ENCODE results near the gene ZBTB18.
"Not testable (repeated sequence)": the region's sequence is repeated elsewhere in the genome, so short reads cannot be mapped to it uniquely, and the experiment has no call there.

ZBTB18 gene
- 77.7 reads per million, percentile 77 among the genes with 10 or more reads in this experiment for total RNA-seq

DNA sequence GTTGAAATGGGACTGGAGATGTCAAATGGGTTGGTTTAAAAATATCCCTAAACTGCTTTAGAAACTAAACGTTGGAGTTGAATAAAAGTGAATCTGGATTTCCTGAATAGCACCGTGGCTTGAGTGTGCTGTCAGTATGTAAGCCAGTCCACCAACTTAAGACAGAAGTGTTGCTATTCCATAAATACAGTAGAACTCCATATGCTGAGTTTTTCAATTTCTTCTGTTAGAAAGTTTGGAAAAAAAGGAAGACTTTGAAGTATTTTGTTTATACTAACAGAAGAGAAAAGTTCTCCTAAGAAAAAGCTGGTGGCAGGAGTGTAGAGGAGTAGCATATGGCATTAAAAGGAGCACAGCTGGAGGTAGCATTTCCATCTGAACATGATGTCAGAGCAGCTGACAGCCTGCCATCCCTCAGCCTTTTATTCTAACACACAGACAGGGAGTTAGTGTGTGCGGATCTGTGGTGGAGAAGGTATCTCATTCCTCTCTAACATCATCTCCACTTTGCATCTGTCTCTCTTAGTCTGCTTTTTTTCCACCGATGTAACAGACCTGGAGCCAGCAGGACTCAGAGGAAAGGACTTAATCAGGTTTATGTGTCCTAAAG, at the start of gene ZBTB18:
Gene ZBTB18, plus strand, starts transcription at position 449 of the 610 bp plus-strand sequence. Its CDS starts 149 bp downstream, at position 598.
- no peak for DNase-seq

DNA sequence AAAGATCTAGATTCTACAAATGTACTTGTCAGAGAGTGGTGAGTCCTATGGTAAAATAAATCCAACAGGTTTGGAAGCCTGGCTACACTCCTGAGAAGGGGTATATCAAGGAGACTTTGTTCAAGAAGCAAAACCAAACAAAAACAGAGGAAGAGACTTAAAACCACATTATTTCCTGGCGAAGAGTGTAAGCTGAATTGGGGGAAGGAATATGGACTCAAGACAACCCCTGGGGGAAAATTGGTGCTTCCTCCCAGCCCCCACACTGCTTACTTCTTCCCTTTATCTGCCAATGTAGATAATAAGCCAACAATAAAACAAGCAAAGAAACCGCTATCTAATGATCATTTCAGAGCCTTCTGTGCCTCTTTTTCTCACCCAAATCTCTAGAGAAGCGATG, 48.4 kb upstream of the ZBTB18 start:
- no peak for DNase-seq

DNA sequence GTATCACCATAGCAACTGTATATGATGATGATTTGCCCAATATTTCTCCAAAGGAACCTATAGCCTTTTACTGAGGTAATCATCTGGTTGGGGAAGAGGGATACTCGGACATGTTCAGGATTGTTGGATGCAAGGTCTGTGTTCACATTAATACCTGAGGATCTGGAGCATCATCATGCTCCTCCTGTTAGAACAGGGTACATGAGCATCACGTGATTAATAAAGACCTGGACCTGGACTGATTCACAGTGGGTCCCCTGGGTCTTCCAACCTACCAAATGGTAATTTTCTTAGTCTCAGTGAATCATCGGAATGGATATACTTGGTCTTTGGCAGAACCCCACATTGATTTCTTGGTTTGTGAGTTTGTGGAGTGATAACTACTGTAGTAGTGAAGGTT, 45.6 kb upstream of the ZBTB18 start:
- DNase-seq: no peak

DNA sequence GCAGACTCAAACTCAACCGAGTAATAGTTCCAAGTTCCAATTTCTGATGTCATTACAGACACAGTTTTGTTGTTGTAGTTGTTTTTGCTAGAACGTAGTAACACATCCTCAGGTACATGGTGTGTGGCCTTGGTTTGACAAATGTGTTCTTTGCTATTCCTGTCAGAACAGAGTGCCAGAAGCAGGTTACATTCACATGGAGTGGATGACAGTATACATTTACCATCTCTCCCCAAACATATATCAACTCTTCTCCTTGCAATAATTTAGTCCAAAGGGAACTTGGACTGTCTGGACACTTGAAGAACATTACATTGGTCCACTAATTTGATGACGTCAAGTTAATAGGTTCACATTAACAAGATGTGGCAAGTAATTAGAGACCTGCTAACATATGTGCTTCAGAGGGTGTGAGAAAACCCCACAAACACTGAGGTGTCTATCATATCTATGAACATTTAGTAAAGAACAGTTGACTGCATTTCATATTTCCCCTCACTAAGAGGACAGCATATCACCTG, 44.6 kb upstream of the ZBTB18 start:
- DNase-seq: no peak

DNA sequence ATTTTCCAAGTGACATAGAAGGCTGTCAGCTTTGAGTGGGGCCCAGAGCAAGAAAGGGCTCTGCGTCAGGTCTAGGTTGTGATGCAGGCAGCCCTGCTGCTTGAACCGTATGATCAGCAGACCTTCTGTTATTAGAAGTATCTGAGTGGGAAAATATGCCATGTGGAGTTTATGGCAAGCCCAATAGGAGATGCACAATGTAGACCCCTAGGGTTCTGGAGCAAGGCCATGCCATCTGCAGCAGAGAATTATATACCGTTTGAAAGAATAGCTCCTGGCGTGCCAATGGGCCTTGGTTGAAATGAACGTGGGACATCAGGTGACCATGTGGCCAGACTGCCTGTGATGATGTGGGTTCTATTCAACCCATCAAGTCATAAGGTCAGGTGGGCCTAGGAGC, 44.1 kb upstream of the ZBTB18 start:
- DNase-seq: no peak

DNA sequence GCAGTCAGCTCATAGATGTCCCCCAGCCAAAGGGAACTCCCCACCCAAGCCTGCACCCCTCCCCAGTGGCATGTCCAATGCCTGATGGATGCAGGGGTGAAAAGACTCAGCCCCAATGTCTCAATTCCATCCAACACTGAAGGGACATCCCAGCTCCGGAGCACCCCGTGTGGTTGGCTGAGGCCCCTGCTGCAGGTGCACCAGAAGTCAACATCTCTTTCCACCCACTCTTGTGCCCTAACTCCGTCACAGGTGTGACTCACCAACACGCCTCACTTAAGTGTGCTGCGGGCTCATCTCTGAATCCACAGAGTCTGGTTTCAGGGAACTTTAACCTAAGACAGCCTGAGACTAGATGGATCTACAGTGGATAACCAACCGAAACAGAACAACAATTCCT, 40.9 kb upstream of the ZBTB18 start:
- DNase-seq: no peak

DNA sequence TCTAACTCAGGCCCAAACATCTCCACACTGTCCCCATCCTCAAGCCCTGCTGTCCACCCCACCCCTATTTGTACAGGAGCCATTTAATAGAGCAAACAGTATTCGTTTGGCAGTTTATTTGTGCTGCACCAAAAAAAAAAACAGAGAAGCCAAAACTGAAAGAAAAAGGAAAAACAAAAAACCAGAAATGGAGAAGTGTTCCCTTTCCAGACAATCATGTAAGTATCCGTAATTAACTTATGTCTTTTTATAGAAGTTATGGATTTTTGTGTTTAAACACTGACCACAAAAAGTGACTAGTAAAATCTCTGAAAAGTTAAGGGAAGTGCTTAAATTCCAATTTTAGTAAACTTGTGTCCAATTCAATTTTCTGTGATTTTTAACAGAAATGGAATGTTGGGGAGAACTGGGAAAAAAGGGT, 40.4 kb upstream of the ZBTB18 start:
- DNase-seq: no peak

DNA sequence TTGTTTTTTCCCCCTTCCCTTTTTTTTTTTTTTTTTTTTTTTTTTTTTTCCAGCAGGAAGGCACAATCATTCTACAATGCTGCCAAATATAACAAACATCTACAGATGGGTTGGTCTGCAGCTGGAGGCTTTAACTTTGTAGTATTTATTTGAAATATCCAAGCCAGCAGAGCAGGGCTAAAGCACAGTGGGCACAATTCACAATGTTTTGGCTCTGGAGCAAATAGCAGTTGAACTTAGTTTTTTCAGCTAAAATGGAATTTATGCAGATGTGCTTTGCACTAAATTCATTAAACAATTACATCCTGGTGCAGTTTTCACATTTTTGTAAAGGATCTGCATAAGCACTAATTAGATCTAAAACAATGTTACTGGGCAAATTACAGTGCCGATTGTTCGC, 39.8 kb upstream of the ZBTB18 start:
- no peak for DNase-seq

DNA sequence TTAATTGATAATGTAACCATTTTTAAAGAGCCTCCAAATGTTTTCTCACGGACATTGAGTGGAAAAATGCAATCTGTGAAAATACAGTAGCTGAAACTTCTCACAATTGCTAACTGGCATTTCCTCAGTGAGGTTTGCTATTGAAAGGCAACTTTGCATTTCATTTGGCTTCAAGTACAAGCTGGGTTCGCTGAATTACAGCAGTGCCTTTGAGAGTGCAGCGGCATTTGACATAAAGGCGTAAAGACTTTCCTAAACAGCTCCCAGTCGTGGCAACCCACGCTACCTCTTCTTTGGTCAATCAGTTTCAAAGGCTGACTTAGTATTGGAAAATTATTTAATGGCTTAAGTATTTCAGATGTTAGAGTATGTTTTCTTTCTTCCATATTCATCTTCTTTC, 39.3 kb upstream of the ZBTB18 start:
- DNase-seq: no peak

DNA sequence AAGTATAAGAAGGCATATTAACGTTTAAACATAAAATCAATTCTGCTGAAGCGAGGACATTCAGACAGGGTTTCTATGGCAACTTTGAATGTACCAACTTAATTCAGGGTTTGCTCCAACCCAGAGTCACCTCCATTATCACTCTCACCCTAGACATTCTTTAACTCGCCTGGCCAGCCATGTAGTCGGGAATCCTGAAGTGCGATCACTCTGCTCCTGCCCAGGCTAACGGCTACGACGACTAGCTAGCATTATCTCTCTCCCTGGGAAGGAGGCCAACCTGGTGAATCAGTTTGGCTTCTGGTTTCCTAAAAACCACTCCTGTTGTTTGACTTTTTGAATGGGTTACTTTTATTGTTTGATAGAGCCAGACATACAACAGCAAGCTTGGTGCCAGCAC, 38.9 kb upstream of the ZBTB18 start:
- no peak for DNase-seq

DNA sequence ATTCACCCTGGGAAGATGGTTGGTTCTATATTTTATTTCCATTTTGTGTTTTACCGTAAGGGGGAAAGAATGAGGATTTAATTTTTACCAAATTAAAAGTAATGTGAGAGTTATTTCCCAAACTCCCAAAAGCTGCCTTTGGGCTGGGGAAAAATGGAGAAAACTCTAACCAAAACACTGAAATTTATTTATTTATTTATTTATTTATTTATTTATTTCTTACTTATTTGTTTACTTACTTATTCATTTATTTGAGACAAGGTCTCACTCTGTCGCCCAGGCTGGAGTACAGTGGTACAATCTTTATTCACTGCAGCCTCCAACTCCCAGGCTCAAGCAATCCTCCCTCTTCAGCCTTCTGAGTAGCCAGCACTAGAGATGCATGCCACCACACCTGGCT, 38.0 kb upstream of the ZBTB18 start:
- DNase-seq: no peak

DNA sequence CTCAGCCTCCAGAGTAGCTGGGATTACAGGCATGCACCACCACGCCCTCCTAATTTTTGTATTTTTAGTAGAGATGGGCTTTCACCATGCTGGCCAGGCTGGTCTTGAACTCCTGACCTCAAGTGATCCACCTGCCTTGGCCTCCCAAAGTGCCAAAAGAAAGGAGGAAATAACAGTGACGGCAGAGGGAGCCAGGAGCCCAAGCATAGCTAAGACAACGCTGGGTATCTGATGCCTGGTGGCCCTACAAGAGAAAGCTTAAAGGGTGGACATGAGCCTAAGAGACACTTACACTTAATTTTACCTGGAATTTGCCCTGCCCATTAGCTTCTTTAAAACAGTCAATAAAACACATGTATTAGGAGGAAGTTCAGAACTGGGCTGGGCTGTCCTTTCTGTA, 36.2 kb upstream of the ZBTB18 start:
- DNase-seq: not testable (repeated sequence)

DNA sequence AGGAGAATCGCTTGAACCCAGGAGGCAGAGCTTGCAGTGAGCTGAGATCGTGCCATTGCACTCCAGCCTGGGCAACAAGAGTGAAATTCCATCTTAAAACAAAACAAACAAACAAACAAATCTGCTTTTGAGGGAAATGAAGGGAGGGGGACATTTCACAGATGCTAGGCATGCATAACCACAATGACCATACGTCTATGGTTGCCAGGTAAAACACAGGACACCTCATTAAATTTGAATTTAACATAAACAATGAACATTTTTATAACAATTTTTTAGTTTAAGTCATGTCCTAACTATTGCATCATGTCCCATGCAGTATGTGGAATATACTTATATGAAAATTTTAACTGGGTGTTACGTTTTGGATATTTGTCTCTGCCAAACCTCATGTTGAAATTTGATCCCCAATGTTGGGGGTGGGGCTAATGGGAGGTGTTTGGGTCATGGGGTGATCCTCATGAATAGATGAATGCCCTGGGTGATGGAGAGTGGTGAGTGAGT, 31.0 kb upstream of the ZBTB18 start:
- no peak for DNase-seq

DNA sequence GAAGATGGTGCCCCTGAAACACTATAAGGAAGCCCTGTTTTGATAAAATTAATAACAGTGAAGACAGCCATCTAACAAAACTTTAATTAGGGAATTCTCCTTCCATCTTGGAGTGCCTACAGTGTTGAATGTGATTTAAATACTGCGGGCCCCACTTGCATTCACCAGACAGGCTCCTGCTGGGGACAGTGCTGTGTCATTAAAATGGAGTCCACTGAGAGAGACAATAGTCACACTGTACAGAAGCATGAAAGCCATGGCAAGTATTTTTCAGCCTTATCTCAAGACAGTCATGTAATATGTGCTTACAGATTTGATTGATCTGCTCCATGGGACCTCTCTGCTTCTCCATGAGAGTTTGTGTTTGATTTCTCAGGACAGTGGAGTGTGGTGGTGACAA, 29.7 kb upstream of the ZBTB18 start:
- DNase-seq: no peak

DNA sequence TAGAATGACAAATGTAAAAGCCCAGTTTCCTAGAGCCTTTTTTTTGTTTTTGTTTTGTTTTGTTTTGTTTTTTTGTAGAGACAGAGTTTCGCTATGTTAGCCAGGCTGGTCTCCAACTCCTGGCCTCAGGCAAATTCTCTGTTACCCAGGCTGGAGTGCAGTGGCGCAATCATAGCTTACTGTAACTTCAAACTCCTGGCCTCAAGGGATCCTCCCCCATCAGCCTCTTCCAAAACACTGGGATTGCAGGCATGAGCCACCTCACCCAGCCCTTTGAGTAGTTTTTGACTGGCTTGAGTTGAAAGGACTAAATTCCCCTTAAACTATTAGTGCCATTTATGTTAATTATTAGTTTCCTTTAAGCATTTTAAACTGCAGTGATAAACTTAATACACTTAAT, 28.8 kb upstream of the ZBTB18 start:
- no peak for DNase-seq

DNA sequence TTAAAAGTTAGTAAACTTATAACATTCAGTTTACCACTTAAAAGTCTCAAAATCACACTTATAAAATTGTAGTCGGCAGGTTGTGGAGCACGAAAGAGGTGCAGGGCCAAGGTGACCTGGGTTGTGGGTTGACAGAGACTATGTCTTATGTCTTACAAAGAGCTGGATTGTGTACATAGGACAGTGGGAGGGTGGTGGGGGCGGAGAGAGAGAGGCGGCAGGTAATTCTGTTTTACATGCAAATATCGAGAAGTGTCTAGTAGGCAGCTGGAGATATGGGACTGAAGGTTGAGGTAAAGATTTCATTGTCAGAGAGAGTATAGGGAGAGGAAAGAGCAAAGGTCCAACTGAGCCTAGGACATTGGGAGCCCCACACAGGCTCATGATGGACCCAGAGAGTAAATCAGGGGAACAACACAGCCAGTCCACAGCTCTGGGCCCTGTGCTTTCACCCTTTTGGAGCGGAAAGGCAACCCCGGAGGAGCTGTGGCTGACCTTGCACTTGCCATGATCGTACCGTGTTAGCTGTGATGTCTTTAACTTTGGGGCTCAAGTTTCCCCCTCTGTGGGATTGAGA, 28.1 kb upstream of the ZBTB18 start:
- DNase-seq: no peak

DNA sequence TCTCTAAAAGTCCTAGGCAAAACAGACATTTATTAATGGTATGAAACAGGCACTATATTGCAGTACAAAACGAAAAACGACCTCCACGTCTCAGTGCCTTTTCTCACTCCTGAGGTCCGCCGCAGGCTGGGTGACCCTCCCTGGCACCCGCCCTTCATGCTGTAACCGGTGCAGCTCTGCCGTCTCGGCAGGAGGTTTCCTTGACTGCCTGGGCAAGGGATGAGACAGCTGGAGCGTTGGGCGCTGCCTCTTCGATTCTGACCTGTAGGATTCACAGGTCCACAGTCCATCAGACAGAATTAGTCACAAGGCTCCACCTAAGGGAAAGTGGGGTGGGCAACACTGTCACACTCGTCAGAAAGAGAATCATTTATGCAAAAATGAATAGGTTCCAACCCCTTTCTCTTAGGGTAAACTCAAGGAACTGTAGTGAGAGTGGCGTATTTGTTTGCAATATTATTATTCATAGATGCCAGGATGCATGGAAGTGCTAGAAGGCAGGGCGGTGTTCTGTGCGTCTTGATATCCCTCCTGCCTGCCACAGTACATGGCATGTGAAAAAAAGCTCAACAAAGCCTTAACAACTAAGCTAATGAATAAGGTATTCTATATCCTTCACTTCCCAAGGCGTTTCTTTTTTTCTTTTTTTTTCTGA, 23.5 kb upstream of the ZBTB18 start:
- DNase-seq: no peak

DNA sequence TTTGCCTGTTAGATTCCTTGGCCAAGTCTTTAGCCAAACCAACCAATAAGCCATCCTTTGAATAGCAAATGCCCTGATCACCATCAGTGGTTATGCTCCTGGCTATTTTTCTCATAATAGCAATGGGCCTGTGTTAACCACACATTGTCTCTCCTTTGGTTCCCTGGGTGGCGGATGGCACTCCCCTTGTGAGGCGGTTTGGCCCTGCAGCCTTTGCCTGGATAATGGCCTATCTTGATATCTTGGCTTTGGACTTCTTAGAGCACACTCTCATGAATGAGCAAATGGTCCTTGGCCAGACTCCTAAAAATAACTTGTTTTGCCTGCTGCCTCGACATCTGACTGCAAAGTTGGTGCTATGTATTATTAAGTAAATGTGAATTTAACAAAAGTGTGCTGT, 22.4 kb upstream of the ZBTB18 start:
- no peak for DNase-seq

DNA sequence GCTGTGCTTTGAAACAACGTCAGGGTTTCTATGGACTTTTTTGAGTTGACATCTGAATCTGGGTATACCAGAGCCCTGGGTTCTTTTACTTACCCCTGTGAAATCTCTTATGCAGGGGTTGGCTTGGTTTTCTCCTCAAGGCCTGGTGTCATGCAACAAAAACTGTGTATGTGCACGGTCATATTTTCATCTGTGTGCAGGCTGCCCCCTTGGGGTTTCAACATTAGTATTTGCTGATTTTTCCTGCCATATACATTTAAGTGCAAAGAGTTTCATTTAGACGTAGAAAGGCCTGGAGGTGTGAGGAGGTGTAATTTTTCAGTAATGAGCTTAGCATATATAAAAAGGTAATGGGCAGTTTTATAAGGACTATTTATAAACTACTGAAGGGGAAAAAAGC, 22.0 kb upstream of the ZBTB18 start:
- DNase-seq: no peak

DNA sequence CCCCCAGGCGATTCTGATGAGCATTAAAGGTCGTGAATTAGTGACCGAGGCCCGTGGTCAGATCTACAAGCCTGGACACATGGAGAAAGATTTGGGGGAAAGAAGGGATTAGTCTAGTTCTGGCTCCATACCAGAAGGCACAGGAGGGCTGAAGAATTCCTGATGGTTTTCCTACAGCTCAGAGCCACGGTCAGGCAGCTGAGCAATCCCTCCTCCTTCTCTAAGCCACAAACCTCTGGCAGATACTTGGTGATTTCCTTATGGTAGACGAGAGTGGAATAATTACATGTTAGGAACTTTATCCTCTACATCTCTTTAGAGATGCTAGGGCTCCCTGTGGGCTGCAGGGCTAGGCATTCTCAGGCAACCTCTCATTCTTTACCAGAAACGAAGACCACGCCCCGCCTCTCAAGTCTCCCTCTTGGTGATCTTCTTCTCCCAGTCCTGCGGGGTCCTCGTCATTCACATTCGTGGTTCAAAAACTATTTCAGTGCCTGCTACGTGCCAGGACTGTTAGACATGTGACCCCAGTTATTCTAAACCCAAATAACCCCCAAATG, 20.5 kb upstream of the ZBTB18 start:
- no peak for DNase-seq

DNA sequence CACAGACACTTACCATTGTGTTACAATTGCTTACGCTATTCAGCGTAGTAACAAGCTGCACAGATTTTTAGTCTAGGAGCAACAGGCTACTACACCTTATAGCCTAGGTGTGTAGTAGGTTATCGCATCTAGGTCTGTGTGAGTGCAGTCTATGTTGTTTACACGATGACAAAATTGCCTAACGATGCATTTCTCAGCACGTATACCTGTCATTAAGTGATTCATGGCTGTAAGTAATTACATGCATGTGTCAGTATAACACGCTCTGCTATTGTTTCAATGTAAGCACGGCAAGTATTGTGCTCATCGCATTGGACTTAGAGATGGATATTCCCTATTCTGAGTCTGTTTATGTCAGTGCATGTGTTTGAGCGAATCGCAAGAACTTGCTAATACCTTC, 15.7 kb upstream of the ZBTB18 start:
- DNase-seq: no peak

DNA sequence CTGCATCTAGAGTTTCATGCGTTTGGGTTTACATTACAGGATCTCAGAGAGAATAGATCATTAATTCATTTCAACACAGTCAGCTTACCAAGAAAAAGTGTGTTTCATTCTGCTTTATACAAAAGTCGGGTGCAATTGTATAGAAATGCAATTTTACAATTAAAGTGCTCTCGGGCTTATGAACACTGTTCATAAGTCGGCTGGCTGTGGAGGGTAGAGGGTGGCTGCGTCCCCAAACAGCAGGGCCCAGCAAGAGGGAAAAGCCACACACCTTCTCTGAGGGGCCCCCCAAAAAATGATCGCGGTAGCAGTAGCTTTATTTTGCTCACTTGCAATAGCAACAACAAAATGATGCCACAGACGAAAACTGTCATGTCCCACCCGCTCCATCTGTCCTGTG, 13.8 kb upstream of the ZBTB18 start:
- DNase-seq: no peak

DNA sequence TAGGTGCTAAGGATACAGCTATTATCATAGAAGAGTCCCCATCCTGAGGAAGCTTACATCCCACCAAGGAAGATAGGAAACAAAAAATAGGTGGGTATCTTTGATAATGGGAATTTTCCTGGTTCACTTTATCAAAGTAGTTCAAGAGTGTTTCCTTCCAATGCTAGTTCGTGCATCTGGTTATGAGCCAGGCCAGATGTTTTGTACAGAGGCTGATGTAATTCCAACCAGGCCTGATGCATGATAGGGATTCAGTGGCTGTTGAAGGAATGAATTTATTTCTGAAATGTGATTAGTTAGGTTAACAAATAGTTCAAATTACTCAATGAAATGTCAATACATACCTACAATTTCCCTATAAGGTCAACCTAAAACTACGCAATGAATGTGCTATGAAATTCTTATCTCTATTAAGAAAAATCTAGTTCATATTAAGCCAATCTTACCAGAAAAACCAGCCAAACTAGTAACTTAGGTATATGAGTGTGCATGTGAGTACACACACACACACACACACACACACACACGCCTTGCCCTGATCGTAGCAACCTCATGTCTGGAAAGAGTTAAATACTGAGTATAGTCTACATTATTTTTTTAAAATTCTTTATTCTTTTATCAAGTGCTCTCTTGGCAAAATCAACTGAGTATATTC, 9.5 kb upstream of the ZBTB18 start:
- DNase-seq: no peak
